Measurements from ENCODE around the gene GDPD4. TPM values are rescaled to one million over a fixed set of nuclear protein-coding genes. Genes with fewer than 3 reads are reported as not detected.
A peak's percentile ranks its signal among the peaks of the same experiment; 100 is the strongest.

Gene GDPD4
- total and polyA plus RNA-seq, 4 donors, result not detected

- peaks cover 0 to 4% (median 0%) of the 10 kb centered on the region in 5 donors for H3K4me1 ChIP-seq (ENCODE audit: control insufficient read depth in 5 of 5, insufficient read depth in 5 of 5, low read length in 5 of 5)
- H3K27ac ChIP-seq (ENCODE audit: low read depth in 1 of 2, low read length in 1 of 2), result no peak overlapping the region
- H3K4me3 ChIP-seq, result no peak overlapping the region
- ATAC-seq (ENCODE audit: insufficient read depth, low FRiP score) (no peak), DNase-seq (no peak)
- H3K9ac ChIP-seq (ENCODE audit: insufficient read depth in 1 of 2, low read length in 2 of 2), result no peak overlapping the region
- H3K36me3 ChIP-seq (ENCODE audit: control insufficient read depth in 4 of 4, insufficient read depth in 4 of 4, low read length in 4 of 4), result no peaks in the 10 kb centered on the region
- no peaks in the 10 kb centered on the region for H3K9me3 ChIP-seq (ENCODE audit: control insufficient read depth in 4 of 4, insufficient read depth in 3 of 4, low read length in 3 of 4)
- H3K27me3 ChIP-seq (ENCODE audit: control insufficient read depth in 3 of 3, insufficient read depth in 3 of 3, low read length in 2 of 3), result peaks cover 0 to 2% (median 0%) of the 10 kb centered on the region in 3 donors
- TF ChIP-seq CTCF (IDR thresholded peaks at IDR 0.05; ENCODE audit: control extremely low read depth, extremely low read depth), result no peak
Measured at GRCh38 chr11:77193167-77193566, 108.3 kb downstream of the GDPD4 start.

GRCh38 chr11:77191823-77192495 is 109.5 kb downstream of the GDPD4 start:
- no peak overlapping the region for H3K4me3 ChIP-seq

GRCh38 chr11:77191429-77191822 is 110.1 kb downstream of the GDPD4 start:
- H3K27ac ChIP-seq (ENCODE audit: low read depth in 1 of 2, low read length in 1 of 2), result no peak overlapping the region
- H3K9me3 ChIP-seq (ENCODE audit: control insufficient read depth in 4 of 4, insufficient read depth in 3 of 4, low read length in 3 of 4), result no peaks in the 10 kb centered on the region
- peaks cover 0 to 2% (median 0%) of the 10 kb centered on the region in 3 donors for H3K27me3 ChIP-seq (ENCODE audit: control insufficient read depth in 3 of 3, insufficient read depth in 3 of 3, low read length in 2 of 3)
- 80 to 89% methylated on average over 11 of the region's 11 CpGs for WGBS, 2 donors
- peaks cover 0 to 4% (median 0%) of the 10 kb centered on the region in 5 donors for H3K4me1 ChIP-seq (ENCODE audit: control insufficient read depth in 5 of 5, insufficient read depth in 5 of 5, low read length in 5 of 5)
- H3K4me3 ChIP-seq, result no peak overlapping the region
- H3K9ac ChIP-seq (ENCODE audit: insufficient read depth in 1 of 2, low read length in 2 of 2), result no peak overlapping the region
- no peak for DNase-seq
- ATAC-seq (ENCODE audit: insufficient read depth, low FRiP score), result no peak
- no peak for TF ChIP-seq CTCF (IDR thresholded peaks at IDR 0.05; ENCODE audit: control extremely low read depth, extremely low read depth)
- H3K36me3 ChIP-seq (ENCODE audit: control insufficient read depth in 4 of 4, insufficient read depth in 4 of 4, low read length in 4 of 4), result no peaks in the 10 kb centered on the region

More at GRCh38 chr11:77191823-77192495, 109.5 kb downstream of the GDPD4 start:
- H3K27me3 ChIP-seq (ENCODE audit: control insufficient read depth in 3 of 3, insufficient read depth in 3 of 3, low read length in 2 of 3), result peaks cover 0 to 2% (median 0%) of the 10 kb centered on the region in 3 donors
- DNase-seq (peak; percentile 72 to 82 (median 80)), ATAC-seq (ENCODE audit: insufficient read depth, low FRiP score) (peak; percentile 60)
- H3K36me3 ChIP-seq (ENCODE audit: control insufficient read depth in 4 of 4, insufficient read depth in 4 of 4, low read length in 4 of 4), result no peaks in the 10 kb centered on the region
- H3K4me1 ChIP-seq (ENCODE audit: control insufficient read depth in 5 of 5, insufficient read depth in 5 of 5, low read length in 5 of 5), result peaks cover 0 to 4% (median 0%) of the 10 kb centered on the region in 5 donors
- no peak overlapping the region for H3K27ac ChIP-seq (ENCODE audit: low read depth in 1 of 2, low read length in 1 of 2)
- no peak overlapping the region for H3K9ac ChIP-seq (ENCODE audit: insufficient read depth in 1 of 2, low read length in 2 of 2)
- no peaks in the 10 kb centered on the region for H3K9me3 ChIP-seq (ENCODE audit: control insufficient read depth in 4 of 4, insufficient read depth in 3 of 4, low read length in 3 of 4)
- TF ChIP-seq CTCF (IDR thresholded peaks at IDR 0.05; ENCODE audit: control extremely low read depth, extremely low read depth), result peak; percentile 24
- 51 to 56% methylated on average over 27 of the region's 27 CpGs for WGBS, 2 donors

Measured in lung (tissue), 12 donors.